BLaER1 treated with 17β-estradiol and CSF1 and Interleukin-3, amounts not matched to agents 10 nM and 100 nM (cell line): Measurements from ENCODE around the gene SWT1.

Experiments used
- H3K27ac ChIP-seq, 11 experiments: shearing (Covaris generic); formaldehyde crosslinking; 2 replicates each; pipeline ENCODE4 v1.8.1; 2022
- H3K27me3 ChIP-seq, 11 experiments: shearing (Covaris generic); formaldehyde crosslinking; 2 replicates each; pipeline ENCODE4 v1.8.1; 2022
- H3K36me3 ChIP-seq, 11 experiments: shearing (Covaris generic); formaldehyde crosslinking; 2 replicates each; pipeline ENCODE4 v1.8.1; 2022
- H3K4me1 ChIP-seq, 10 experiments: shearing (Covaris generic); formaldehyde crosslinking; 2 replicates each; pipeline ENCODE4 v1.8.1; 2022
- H3K4me2 ChIP-seq, 11 experiments: shearing (Covaris generic); formaldehyde crosslinking; 2 replicates each; pipeline ENCODE4 v1.8.1; 2022
- H3K4me3 ChIP-seq, 10 experiments: shearing (Covaris generic); formaldehyde crosslinking; 2 replicates each; pipeline ENCODE4 v1.8.1; 2022
- H3K9ac ChIP-seq, 11 experiments: shearing (Covaris generic); formaldehyde crosslinking; 2 replicates each; pipeline ENCODE4 v1.8.1; 2022
- H3K9me3 ChIP-seq, 11 experiments: shearing (Covaris generic); formaldehyde crosslinking; replicated peaks in 1 of 11; 2 replicates each; pipeline ENCODE4 v1.8.1; 2022
- H4K20me1 ChIP-seq, 11 experiments: shearing (Covaris generic); formaldehyde crosslinking; 2 replicates each; pipeline ENCODE4 v1.8.1; 2022
- Cebpa-rat ChIP-seq, 11 experiments: shearing (Covaris generic); IDR thresholded peaks; 2 replicates each; pipeline ENCODE4 v1.8.1; 2022

The SWT1 gene

GRCh38 chr1:185291159-185291558, 134.2 kb downstream of the SWT1 start:
- Histone ChIP-seq H3K9ac (no peak overlapping the region), H3K36me3 (peaks cover 22 to 77% (median 45%) of the 10 kb centered on the region in 11 experiments), H4K20me1 (peaks cover 0 to 27% (median 4%) of the 10 kb centered on the region in 11 experiments; a peak in 5 of 22 replicates), H3K9me3 (no peaks in the 10 kb centered on the region), H3K4me1 (peaks cover 0 to 45% (median 6%) of the 10 kb centered on the region in 10 experiments; a peak in 12 of 20 replicates), H3K27ac (no peak overlapping the region), H3K4me2 (no peak overlapping the region), H3K27me3 (no peaks in the 10 kb centered on the region), H3K4me3 (no peak overlapping the region)
- TF ChIP-seq Cebpa-rat (IDR thresholded peaks at IDR 0.05), result no peak

GRCh38 chr1:185291652-185292051, 134.7 kb downstream of the SWT1 start:
- H3K9ac ChIP-seq, result no peak overlapping the region
- no peak for TF ChIP-seq Cebpa-rat (IDR thresholded peaks at IDR 0.05)
- H3K27ac ChIP-seq, result 0 out of 22 replicates have a peak overlapping the region, but pooled peaks of 1 of the 11 experiments have one; percentile 19
- peaks cover 0 to 32% (median 4%) of the 10 kb centered on the region in 11 experiments; a peak in 8 of 22 replicates for H4K20me1 ChIP-seq
- H3K4me2 ChIP-seq, result no peak overlapping the region
- no peaks in the 10 kb centered on the region for H3K9me3 ChIP-seq
- H3K36me3 ChIP-seq, result peaks cover 27 to 82% (median 49%) of the 10 kb centered on the region in 11 experiments
- no peak overlapping the region for H3K4me3 ChIP-seq
- no peaks in the 10 kb centered on the region for H3K27me3 ChIP-seq
- peaks cover 0 to 48% (median 6%) of the 10 kb centered on the region in 10 experiments; a peak in 12 of 20 replicates for H3K4me1 ChIP-seq

GRCh38 chr1:185292237-185292636, 135.3 kb downstream of the SWT1 start:
- Histone ChIP-seq H3K9ac (no peak overlapping the region), H3K9me3 (no peaks in the 10 kb centered on the region), H3K4me1 (peaks cover 0 to 48% (median 6%) of the 10 kb centered on the region in 10 experiments; a peak in 12 of 20 replicates), H3K4me2 (peak overlapping the region in 4 of 11 experiments; percentile 9 to 28 (median 23); a peak in 2 of 22 replicates), H3K4me3 (no peak overlapping the region), H3K27me3 (no peaks in the 10 kb centered on the region), H3K27ac (peak overlapping the region in 2 of 11 experiments; percentile 18 to 25; a peak in 2 of 22 replicates), H3K36me3 (peaks cover 33 to 87% (median 55%) of the 10 kb centered on the region in 11 experiments), H4K20me1 (peaks cover 0 to 38% (median 8%) of the 10 kb centered on the region in 11 experiments; a peak in 10 of 22 replicates)
- TF ChIP-seq Cebpa-rat (IDR thresholded peaks at IDR 0.05), result no peak

- Histone ChIP-seq H3K27ac (no peak overlapping the region), H3K36me3 (peaks cover 48 to 95% (median 73%) of the 10 kb centered on the region in 11 experiments)
Measured at GRCh38 chr1:185293967-185294542, 137.1 kb downstream of the SWT1 start.

GRCh38 chr1:185295091-185295490, 138.1 kb downstream of the SWT1 start:
- Histone ChIP-seq H3K4me1 (peaks cover 0 to 46% (median 6%) of the 10 kb centered on the region in 10 experiments; a peak in 12 of 20 replicates), H3K9ac (no peak overlapping the region), H4K20me1 (peaks cover 0 to 66% (median 31%) of the 10 kb centered on the region in 11 experiments; a peak in 16 of 22 replicates), H3K9me3 (no peaks in the 10 kb centered on the region), H3K4me3 (no peak overlapping the region), H3K27ac (no peak overlapping the region), H3K36me3 (peaks cover 58 to 95% (median 78%) of the 10 kb centered on the region in 11 experiments), H3K27me3 (no peaks in the 10 kb centered on the region), H3K4me2 (no peak overlapping the region)
- TF ChIP-seq Cebpa-rat (IDR thresholded peaks at IDR 0.05), result no peak

More at GRCh38 chr1:185293967-185294542, 137.1 kb downstream of the SWT1 start:
- Histone ChIP-seq H3K4me2 (no peak overlapping the region), H4K20me1 (peaks cover 0 to 56% (median 24%) of the 10 kb centered on the region in 11 experiments; a peak in 16 of 22 replicates), H3K9ac (no peak overlapping the region), H3K27me3 (no peaks in the 10 kb centered on the region), H3K9me3 (no peaks in the 10 kb centered on the region), H3K4me1 (peaks cover 0 to 48% (median 6%) of the 10 kb centered on the region in 10 experiments; a peak in 12 of 20 replicates), H3K4me3 (no peak overlapping the region)
- TF ChIP-seq Cebpa-rat (IDR thresholded peaks at IDR 0.05), result no peak

GRCh38 chr1:185297982-185298381, 141.0 kb downstream of the SWT1 start:
- H3K4me3 ChIP-seq, result no peak overlapping the region
- peaks cover 0 to 31% (median 1%) of the 10 kb centered on the region in 10 experiments; a peak in 10 of 20 replicates for H3K4me1 ChIP-seq
- peaks cover 0 to 90% (median 54%) of the 10 kb centered on the region in 11 experiments; a peak in 19 of 22 replicates for H4K20me1 ChIP-seq
- TF ChIP-seq Cebpa-rat (IDR thresholded peaks at IDR 0.05), result no peak
- no peaks in the 10 kb centered on the region for H3K9me3 ChIP-seq
- H3K27ac ChIP-seq, result no peak overlapping the region
- no peak overlapping the region for H3K9ac ChIP-seq
- H3K36me3 ChIP-seq, result peaks cover 87 to 100% (median 100%) of the 10 kb centered on the region in 11 experiments
- H3K27me3 ChIP-seq, result no peaks in the 10 kb centered on the region
- H3K4me2 ChIP-seq, result no peak overlapping the region

- peaks cover 5 to 93% (median 62%) of the 10 kb centered on the region in 11 experiments; a peak in 19 of 22 replicates for H4K20me1 ChIP-seq
- H3K36me3 ChIP-seq, result peaks cover 99 to 100% (median 100%) of the 10 kb centered on the region in 11 experiments
- no peak overlapping the region for H3K9ac ChIP-seq
- TF ChIP-seq Cebpa-rat (IDR thresholded peaks at IDR 0.05), result no peak
- H3K27me3 ChIP-seq, result no peaks in the 10 kb centered on the region
- H3K27ac ChIP-seq, result no peak overlapping the region
- H3K4me2 ChIP-seq, result no peak overlapping the region
- no peak overlapping the region for H3K4me3 ChIP-seq
- H3K4me1 ChIP-seq, result peaks cover 0 to 10% (median 0%) of the 10 kb centered on the region in 10 experiments; a peak in 2 of 20 replicates
- no peaks in the 10 kb centered on the region for H3K9me3 ChIP-seq
Measured at GRCh38 chr1:185300152-185300551, 143.2 kb downstream of the SWT1 start.

- Histone ChIP-seq H3K9ac (no peak overlapping the region), H3K4me2 (no peak overlapping the region), H3K4me1 (peaks cover 0 to 12% (median 0%) of the 10 kb centered on the region in 10 experiments; a peak in 5 of 20 replicates), H3K36me3 (peaks cover 98 to 100% (median 100%) of the 10 kb centered on the region in 11 experiments), H3K9me3 (no peaks in the 10 kb centered on the region), H4K20me1 (peaks cover 30 to 100% (median 81%) of the 10 kb centered on the region in 11 experiments), H3K27me3 (no peaks in the 10 kb centered on the region), H3K4me3 (no peak overlapping the region), H3K27ac (no peak overlapping the region)
- TF ChIP-seq Cebpa-rat (IDR thresholded peaks at IDR 0.05), result no peak
Measured at GRCh38 chr1:185305419-185305818, 148.5 kb downstream of the SWT1 start.

GRCh38 chr1:185308126-185308525, 151.2 kb downstream of the SWT1 start:
- Histone ChIP-seq H3K9ac (peak overlapping the region in 1 of 11 experiments; percentile 21; a peak in 1 of 22 replicates), H3K4me2 (no peak overlapping the region), H3K9me3 (no peaks in the 10 kb centered on the region), H4K20me1 (peaks cover 57 to 100% (median 89%) of the 10 kb centered on the region in 11 experiments), H3K4me3 (no peak overlapping the region), H3K4me1 (peaks cover 5 to 39% (median 17%) of the 10 kb centered on the region in 10 experiments; a peak in 18 of 20 replicates), H3K27me3 (no peaks in the 10 kb centered on the region), H3K27ac (no peak overlapping the region; a peak in 1 of 22 replicates), H3K36me3 (peaks cover 86 to 97% (median 94%) of the 10 kb centered on the region in 11 experiments)
- no peak for TF ChIP-seq Cebpa-rat (IDR thresholded peaks at IDR 0.05)
